NCI-H2227 treated with DMSO at 0.1 percent for 48 hours (cell line): ENCODE data around the gene TTLL5.
"Not testable (repeated sequence)": the region's sequence is repeated elsewhere in the genome, so short reads cannot be mapped to it uniquely, and the experiment has no call there.

Experiments
- DNase-seq: peaks from one replicate; lab custom pipeline; 2025; lab: John Stamatoyannopoulos, UW

Gene TTLL5

GRCh38 chr14:75650253-75651058, 10.6 kb upstream of the TTLL5 start:
- no peak for DNase-seq

- no peak for DNase-seq
Observed at GRCh38 chr14:75653563-75653962, 7.5 kb upstream of the TTLL5 start.

GRCh38 chr14:75654127-75654732, 6.8 kb upstream of the TTLL5 start:
- peak; percentile 61 for DNase-seq

GRCh38 chr14:75655235-75655634, 5.8 kb upstream of the TTLL5 start:
- DNase-seq = no peak

- DNase-seq = no peak
Observed at GRCh38 chr14:75657331-75657730, 3.7 kb upstream of the TTLL5 start.

GRCh38 chr14:75658957-75659356, 2.1 kb upstream of the TTLL5 start:
- peak; percentile 24 for DNase-seq

- no peak for DNase-seq
Observed at GRCh38 chr14:75660238-75660629, 812 bp upstream of the TTLL5 start.

GRCh38 chr14:75661499-75661814, 411 bp downstream of the TTLL5 start:
- DNase-seq = no peak

- DNase-seq = no peak
Observed at GRCh38 chr14:75662966-75663365, 1.9 kb downstream of the TTLL5 start.

GRCh38 chr14:75667099-75667765, 6.2 kb downstream of the TTLL5 start:
- no peak for DNase-seq

GRCh38 chr14:75672605-75673192, 11.7 kb downstream of the TTLL5 start:
- DNase-seq = no peak

GRCh38 chr14:75673345-75674035, 12.4 kb downstream of the TTLL5 start:
- no peak for DNase-seq

GRCh38 chr14:75675265-75675960, 14.4 kb downstream of the TTLL5 start:
- no peak for DNase-seq

- no peak for DNase-seq
Observed at GRCh38 chr14:75685910-75686309, 24.9 kb downstream of the TTLL5 start.

- DNase-seq = no peak
Observed at GRCh38 chr14:75689012-75689411, 28.0 kb downstream of the TTLL5 start.

- DNase-seq = no peak
Observed at GRCh38 chr14:75690010-75690409, 29.0 kb downstream of the TTLL5 start.

GRCh38 chr14:75695025-75695424, 34.0 kb downstream of the TTLL5 start:
- not testable (repeated sequence) for DNase-seq

GRCh38 chr14:75697386-75697785, 36.3 kb downstream of the TTLL5 start:
- DNase-seq = no peak

- no peak for DNase-seq
Observed at GRCh38 chr14:75697918-75698317, 36.9 kb downstream of the TTLL5 start.

GRCh38 chr14:75699331-75699730, 38.3 kb downstream of the TTLL5 start:
- no peak for DNase-seq

GRCh38 chr14:75700295-75700694, 39.2 kb downstream of the TTLL5 start:
- no peak for DNase-seq

- DNase-seq = no peak
Observed at GRCh38 chr14:75702122-75702521, 41.1 kb downstream of the TTLL5 start.
